ENCODE data around the gene IRF2BPL. TPM values are rescaled to one million over a fixed set of nuclear protein-coding genes. Genes with fewer than 3 reads are reported as not detected.
"Not testable (repeated sequence)": the region's sequence is repeated elsewhere in the genome, so short reads cannot be mapped to it uniquely, and the experiment has no call there.

IRF2BPL gene
- total RNA-seq, 2 donors from 2014 or later: 113 to 141 TPM

DNA sequence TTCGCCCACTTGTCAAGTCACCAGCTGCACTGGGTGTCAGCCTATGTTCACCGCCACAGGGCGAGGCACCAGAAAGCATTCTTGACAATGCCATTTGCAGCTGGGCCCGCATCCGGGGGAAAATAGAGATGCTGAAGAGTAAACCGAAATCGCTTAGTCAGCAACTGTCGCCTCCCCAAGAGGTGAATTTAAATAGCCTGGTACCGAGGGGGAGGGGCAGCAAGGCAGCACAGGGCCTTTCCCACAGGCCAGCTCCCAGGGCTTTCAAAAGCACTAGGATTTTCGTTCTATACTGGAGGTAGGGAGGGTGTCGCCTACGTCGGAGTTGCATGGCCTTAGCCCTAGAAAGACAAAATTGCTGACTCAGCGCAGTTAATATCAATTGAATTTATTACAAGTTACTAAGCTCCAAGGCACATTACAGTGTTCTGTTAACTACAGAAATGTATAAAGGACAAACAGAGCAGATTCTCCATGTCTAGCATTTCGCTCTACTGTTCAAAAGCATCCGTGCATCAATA lies 4.3 kb downstream of the IRF2BPL start:
- H3K27me3 ChIP-seq (replicated peaks; ENCODE audit: insufficient read depth): no peaks in the 10 kb centered on the region
- peak; percentile 47 for DNase-seq (ENCODE audit: low spot score)
- 23% methylated on average over 16 of the region's 16 CpGs for WGBS
- H3K27ac ChIP-seq: peak overlapping the region; percentile 99 to 100
- peak; percentile 31 for TF ChIP-seq POLR2AphosphoS5 (IDR thresholded peaks at IDR 0.05)
- TF ChIP-seq, protein P1, sequence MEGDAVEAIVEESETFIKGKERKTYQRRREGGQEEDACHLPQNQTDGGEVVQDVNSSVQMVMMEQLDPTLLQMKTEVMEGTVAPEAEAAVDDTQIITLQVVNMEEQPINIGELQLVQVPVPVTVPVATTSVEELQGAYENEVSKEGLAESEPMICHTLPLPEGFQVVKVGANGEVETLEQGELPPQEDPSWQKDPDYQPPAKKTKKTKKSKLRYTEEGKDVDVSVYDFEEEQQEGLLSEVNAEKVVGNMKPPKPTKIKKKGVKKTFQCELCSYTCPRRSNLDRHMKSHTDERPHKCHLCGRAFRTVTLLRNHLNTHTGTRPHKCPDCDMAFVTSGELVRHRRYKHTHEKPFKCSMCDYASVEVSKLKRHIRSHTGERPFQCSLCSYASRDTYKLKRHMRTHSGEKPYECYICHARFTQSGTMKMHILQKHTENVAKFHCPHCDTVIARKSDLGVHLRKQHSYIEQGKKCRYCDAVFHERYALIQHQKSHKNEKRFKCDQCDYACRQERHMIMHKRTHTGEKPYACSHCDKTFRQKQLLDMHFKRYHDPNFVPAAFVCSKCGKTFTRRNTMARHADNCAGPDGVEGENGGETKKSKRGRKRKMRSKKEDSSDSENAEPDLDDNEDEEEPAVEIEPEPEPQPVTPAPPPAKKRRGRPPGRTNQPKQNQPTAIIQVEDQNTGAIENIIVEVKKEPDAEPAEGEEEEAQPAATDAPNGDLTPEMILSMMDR (IDR thresholded peaks at IDR 0.05): no peak
- no peaks in the 10 kb centered on the region for H3K9me3 ChIP-seq
- intact Hi-C loops (cut with DNase I): no loop called here
- H3K4me1 ChIP-seq (replicated peaks): peaks cover 25% of the 10 kb centered on the region
- peak overlapping the region; percentile 8 to 93 for H3K4me3 ChIP-seq
- peaks cover 0 to 5% of the 10 kb centered on the region in 2 donors for H3K36me3 ChIP-seq

DNA sequence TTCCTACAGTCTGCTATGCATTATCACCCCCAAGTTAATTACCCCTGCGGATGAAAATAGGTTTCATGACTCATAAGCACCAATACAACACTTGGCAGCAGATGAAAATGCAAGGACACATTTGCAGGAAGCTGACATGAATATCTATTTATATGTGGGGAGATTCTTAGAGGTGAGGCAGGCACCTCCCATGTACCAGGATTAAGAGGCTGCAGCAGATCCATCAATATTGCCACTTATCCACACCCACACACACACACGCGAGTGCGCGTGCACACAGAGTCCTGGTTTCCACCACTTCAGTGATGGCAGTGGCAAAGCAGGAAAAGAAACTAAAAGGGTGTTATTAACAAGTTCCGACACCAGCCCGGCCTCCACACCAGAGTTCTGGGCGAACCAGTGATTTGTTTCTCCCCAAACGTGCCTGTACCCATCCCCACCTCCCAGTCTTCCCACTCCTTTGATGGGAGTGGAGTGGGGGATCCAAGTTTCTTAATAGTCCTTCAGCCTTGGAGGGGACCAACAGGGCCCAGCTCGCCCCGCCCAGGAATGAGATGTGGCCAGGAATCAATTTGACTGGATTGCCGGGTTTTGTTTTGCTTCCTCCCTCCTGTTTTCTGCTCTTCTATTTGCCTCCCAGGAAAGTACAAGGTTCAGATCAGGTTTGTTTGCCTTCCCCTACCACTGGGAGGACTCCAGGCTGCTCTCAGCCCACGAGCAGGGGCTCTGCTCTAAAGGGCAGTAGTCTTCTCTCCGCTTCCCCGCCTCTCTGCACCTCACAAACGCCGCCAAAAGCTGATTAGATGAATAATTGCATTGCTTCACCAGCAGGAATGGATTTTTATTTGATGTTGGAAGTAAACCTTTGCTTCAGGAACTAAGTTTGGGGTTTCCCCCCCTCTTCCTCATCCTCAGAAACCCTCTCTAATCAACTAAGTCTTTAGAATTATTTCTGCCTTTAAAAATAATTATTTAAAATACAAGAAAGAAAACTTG lies 5.2 kb downstream of the IRF2BPL start:
- Histone ChIP-seq H3K9me3 (no peaks in the 10 kb centered on the region), H3K4me3 (peak overlapping the region; percentile 8 to 93), H3K27me3 (replicated peaks; ENCODE audit: insufficient read depth) (no peaks in the 10 kb centered on the region), H3K36me3 (peaks cover 0 to 5% of the 10 kb centered on the region in 2 donors), H3K27ac (peak overlapping the region; percentile 99 to 100), H3K4me1 (replicated peaks) (peaks cover 23% of the 10 kb centered on the region)
- peak; percentile 73 for DNase-seq (ENCODE audit: low spot score)
- intact Hi-C loops (cut with DNase I): no loop called here
- WGBS: 14% methylated on average over 17 of the region's 17 CpGs
- TF ChIP-seq POLR2AphosphoS5 (IDR thresholded peaks at IDR 0.05) (peak; percentile 74), POLR2A (IDR thresholded peaks at IDR 0.05) (peak; percentile 34)
- TF ChIP-seq, protein P1 (IDR thresholded peaks at IDR 0.05): peak in 2 of 4 experiments; percentile 40 to 46

DNA sequence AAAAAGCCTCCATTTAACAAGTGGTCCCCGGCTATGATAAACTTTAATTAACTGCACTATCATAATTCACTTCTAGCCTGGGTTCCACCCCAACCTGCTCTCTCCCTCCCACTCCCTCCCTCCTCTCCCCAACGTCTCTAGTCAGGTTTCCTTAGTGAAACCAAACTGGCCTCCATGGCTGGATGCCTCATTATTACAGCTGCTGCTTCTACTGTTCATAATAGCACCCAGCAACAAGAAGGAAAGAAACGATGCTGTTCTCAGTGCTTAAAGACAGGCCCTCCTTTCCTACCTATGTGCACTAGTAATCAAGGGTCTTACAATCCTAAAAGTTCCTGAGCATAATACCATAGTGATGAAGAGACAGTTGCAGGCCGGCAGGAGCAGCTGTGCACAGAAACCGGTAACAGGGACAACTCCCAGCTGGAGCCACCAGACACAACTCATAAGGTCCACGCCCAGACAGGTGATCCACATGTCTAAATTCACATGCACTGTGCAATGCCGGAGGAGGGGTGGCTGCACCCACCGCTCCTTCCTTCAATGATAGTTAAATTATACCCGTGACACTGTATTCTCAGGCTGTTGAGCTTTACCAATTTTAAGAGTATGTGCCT lies 6.2 kb downstream of the IRF2BPL start:
- Histone ChIP-seq H3K4me3 (no peak overlapping the region), H3K4me1 (replicated peaks) (peaks cover 23% of the 10 kb centered on the region), H3K9me3 (no peaks in the 10 kb centered on the region), H3K36me3 (peaks cover 0 to 5% of the 10 kb centered on the region in 2 donors), H3K27ac (peak overlapping the region; percentile 99 to 100), H3K27me3 (replicated peaks; ENCODE audit: insufficient read depth) (no peaks in the 10 kb centered on the region)
- no peak for DNase-seq (ENCODE audit: low spot score)
- intact Hi-C loops (cut with DNase I): no loop called here
- 46% methylated on average over 9 of the region's 9 CpGs for WGBS
- TF ChIP-seq POLR2AphosphoS5 (IDR thresholded peaks at IDR 0.05) (no peak), POLR2A (IDR thresholded peaks at IDR 0.05) (no peak)
- TF ChIP-seq, protein P1 (IDR thresholded peaks at IDR 0.05): no peak

DNA sequence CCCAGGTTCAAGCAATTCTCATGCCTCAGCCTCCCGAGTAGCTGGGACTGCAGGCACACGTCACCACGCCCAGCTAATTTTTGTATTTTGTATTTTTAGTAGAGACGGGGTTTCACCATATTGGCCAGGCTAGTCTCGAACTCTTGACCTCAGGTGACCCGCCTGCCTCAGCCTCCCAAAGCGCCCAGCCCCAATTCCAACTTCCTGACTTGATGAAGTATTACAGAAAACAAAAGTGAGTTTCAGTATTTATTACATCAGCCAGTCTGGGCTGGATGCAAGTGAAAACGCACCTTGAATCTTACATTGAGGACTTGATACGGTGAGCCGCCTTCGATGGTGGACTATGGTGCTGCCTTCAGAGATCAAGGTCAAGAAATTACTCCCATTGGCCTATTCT lies 7.1 kb downstream of the IRF2BPL start:
- peaks cover 23% of the 10 kb centered on the region for H3K4me1 ChIP-seq (replicated peaks)
- H3K27me3 ChIP-seq (replicated peaks; ENCODE audit: insufficient read depth); intact Hi-C loops (cut with DNase I); H3K36me3 ChIP-seq; H3K4me3 ChIP-seq; DNase-seq (ENCODE audit: low spot score); H3K27ac ChIP-seq; H3K9me3 ChIP-seq: not testable (repeated sequence)
- 95% methylated on average over 11 of the region's 11 CpGs for WGBS

DNA sequence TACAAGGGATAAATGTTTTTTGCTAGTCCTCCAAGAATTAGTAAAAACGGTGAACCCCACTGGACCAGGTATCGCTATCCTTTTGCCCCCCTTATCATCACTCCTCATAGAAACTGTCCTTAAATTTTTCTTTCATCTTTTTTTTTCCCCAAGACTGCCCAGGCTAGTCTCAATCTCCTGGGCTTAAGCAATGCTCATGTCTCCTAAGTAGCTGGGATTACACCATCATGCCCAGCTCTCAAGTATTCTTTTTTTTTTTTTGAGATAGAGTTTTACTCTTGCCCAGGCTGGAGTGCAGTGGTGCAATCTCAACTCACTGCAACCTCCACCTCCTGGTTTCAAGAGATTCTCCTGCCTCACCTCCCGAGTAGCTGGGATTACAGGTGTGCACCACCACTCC lies 9.7 kb downstream of the IRF2BPL start:
- Histone ChIP-seq H3K4me1 (replicated peaks) (peaks cover 21% of the 10 kb centered on the region), H3K36me3 (no peaks in the 10 kb centered on the region), H3K27ac (no peak overlapping the region), H3K9me3 (no peaks in the 10 kb centered on the region), H3K27me3 (replicated peaks; ENCODE audit: insufficient read depth) (no peaks in the 10 kb centered on the region), H3K4me3 (no peak overlapping the region)
- DNase-seq (ENCODE audit: low spot score): no peak
- TF ChIP-seq, protein P1 (IDR thresholded peaks at IDR 0.05): no peak
- TF ChIP-seq POLR2A (IDR thresholded peaks at IDR 0.05): no peak
- no peak for TF ChIP-seq POLR2AphosphoS5 (IDR thresholded peaks at IDR 0.05)
- intact Hi-C loops (cut with DNase I): no loop called here
- 99% methylated on average over 3 of the region's 3 CpGs for WGBS

Data from prostate gland (tissue), 2 donors.